ENCODE data around the gene SH2D6.
A peak's percentile ranks its signal among the peaks of the same experiment; 100 is the strongest.
"Not testable (repeated sequence)": the region's sequence is repeated elsewhere in the genome, so short reads cannot be mapped to it uniquely, and the experiment has no call there.

Gene SH2D6

DNA sequence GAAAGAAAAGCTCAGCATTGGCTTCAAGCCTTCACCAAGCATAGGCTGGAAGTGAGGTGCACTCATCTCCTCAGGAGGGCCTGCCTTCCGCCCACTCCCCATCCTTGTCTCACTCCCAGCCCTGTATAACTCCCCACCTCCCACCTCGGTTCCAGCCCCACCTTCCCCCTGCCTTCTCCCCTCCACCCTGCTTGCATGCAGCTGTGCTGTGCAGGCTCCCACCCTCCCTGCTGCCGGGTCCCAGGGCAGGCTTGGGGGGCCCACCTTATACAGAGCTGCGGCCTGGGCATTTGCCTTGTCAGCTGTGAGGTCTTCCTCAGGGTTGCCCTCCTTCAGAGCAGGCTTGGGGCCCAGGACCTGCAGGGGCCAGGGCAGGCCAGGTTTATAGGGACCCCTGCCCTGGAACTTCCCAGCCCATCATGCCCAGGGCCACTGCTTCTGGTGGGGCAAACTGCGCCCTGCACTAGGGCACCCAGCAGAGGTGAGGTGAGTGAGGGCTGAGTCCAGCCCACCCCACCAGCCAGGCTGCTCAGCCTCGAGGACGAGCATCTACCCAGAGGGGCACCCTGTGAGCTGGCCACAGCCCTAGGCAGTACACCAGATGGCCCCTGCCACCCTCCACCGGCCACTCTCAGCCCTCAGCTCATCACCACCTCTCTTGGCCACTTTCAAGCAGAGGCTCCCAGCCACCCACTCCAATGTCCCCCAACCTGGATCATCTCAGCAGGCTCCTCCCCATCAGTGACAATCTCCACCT, 19.9 kb upstream of the SH2D6 start:
- DNase-seq (ENCODE audit: low read depth): no peak

DNA sequence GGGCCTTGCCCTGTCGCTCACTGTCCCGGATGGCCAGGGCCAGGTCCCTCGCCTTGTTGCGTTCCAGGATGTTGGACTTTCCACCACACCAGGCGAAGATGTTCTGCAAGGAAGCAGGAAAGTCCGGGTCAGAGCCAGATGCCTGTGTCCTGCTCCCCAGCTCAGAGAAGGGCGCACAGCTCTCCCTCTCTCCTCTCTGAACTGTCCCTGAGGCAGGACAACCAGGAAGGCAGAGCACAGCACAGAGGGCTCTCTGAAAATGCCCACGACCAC, 19.4 kb upstream of the SH2D6 start:
- DNase-seq (ENCODE audit: low read depth): no peak

DNA sequence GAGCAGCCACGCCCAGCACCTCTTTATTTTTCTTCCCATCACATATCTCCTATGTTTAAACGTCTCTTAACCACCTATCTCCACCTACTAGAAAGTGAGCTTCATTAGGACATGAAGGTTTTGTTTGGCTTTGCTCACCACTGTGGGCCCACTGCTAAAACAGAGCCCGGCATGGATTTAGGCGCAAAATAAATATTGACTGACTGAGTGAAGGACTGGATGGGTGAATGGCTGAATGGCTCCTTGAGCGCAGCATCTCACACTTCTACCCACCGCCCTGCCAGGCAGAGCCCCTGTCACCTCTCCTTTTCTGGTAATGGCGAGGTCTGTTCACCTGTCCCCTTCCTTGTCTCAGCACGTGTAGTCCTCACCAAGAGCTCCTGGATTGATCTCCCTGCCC, 18.5 kb upstream of the SH2D6 start:
- no peak for DNase-seq (ENCODE audit: low read depth)

DNA sequence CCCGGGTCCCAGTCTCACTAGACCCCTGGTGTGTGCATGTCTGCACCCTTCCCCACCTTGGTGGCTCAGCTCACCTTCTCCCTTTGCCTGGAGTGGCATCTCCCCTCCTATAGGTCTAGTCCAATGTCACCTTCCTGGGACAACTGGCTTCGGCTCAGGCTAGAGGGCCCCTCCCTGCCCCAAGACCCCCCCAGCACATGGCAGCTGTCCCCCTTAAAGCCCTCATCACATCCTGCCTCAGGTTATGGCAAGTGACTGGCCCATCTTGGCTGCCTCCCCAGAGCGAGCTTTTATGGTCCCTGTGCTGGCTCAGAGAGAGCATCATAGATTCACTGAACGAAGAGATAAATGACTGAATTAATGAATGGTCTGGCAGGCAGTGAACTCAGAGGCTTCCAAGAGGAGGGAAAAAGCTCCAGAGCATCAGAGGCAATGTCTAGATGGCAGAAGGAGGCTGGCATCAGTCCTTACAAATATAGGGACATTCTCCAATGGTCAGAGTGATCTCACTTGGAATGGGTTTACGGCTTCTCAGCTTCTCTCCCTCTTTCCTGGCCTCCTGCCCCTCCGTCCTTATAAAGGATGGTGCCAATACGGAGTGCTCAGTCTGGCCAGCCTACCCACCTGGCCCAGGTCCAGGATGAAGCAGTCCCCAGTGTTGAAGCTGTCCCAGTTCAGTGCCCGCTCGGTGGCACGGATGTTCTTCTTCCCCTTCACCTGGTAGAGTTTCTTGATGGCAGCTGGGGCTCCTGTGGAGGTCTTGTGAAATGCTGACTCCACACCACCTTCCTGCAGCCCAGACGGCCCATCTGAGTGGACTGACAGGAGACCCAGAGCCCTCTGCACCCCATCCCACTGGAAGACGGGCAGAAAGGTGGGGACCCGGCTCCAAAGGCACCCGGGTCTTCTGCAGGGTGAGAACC, 17.7 kb upstream of the SH2D6 start:
- no peak for DNase-seq (ENCODE audit: low read depth)

DNA sequence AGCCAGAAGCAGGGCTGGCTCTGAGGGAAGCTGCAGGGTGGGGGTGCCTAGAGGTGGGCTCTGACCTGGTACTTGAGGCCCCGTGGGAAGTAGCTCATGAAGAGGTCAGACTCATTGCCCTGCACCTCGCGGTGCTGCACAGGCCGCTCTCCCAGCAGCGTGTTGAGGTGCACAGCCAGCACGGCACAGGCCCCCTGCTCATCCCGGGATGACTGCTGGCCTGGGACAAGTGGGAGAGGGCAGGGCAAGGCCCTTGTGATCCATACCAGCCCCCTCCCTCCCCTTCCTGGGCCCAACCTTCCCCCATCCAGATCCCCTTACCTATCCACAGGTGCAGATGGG, 17.1 kb upstream of the SH2D6 start:
- DNase-seq (ENCODE audit: low read depth): no peak

DNA sequence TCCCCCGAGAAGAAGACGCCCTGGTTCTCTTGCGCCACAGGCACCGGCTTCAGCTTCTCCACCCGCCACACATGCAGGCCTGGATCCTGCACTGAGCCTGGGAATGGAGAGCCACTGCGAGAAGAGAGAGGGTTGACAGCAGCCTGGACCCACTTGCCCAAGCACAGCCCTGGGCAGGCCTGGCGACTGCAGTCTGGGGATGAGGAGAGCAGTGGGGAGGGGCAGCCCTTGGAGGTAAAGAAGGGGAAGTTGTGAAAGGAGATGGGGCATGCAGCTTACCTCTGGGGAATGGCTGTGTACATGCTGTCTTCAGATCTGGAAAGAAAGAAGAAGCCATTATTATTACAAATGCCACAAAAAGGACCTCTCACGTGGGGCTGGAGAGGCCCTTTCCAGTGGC, 16.7 kb upstream of the SH2D6 start:
- no peak for DNase-seq (ENCODE audit: low read depth)

DNA sequence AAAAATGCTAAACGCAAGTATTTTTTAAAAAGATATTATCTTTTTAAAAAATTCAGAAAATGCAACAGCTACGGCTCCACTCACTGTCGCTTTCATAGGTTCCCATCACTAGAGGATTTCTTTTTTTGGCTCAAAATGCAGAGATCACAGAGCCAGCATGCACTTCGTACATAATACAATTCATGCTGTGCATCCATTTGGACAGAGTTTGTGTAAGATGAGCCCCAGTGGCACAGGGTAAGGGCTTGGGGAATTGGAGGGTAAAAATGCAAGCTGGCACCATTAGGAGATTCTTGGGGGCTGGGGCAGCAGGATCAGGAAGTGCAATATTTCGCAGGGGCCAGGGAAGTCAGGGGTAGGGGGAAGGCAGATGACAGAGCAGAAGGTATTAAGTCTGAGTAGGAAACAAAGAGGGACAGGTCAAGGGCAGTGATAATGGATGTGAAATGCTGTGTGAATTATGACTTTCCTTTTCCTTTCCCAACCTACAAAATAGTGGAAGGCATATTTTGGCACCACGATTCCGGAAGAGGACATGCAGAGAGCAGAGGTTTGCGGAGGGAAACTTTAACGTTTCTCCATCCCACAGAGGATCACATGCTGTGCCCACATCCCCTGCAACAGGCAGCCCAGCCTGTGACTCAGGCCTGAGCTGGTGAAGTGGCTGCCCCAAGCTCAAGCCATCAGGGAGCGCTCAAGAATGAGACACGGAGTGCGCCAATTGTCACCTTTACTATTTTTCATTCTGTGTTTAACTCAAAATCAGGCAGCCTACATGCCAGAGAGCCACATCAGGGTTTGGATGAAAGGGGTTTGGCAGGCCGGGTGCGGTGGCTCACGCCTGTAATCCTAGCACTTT, 13.1 kb upstream of the SH2D6 start:
- DNase-seq (ENCODE audit: low read depth): peak; percentile 58

DNA sequence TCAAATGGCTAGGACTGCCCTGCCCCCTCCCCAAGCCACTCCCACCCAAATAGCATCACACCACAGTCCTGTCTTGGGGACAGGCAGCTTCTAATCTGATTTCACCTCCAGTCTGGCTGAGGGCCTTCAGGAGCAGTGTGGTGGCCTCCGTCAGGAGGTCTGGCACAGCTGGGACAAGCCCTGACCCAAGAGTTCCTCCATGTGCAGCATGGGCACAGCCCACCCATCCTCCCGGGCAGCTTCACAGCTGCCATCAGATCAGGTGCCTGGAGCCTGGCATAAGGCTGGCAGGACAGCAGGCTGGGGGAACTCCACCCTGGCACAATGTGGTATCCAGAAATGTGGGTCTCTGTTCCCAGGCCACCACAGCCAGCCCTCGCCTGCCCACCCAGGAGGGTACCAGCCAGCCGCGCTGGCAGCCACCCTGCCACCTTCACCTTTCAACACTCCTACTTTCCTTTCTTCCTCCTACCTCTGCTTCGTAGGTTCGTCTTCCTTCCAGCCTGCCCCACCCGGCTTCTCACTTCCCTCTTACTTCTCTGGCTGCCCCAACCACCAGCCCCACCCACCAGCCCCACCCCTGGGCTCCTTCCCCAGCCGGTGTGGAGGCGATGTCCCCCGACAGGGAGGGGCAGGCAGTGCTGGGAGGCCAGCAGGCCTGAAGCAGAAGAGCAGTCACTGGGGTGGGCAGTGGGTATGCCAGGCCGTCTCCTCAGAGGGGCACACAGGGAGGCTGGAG, 8.5 kb upstream of the SH2D6 start, which contains the start of gene CAPG:
Gene CAPG (minus strand): TSS at position 522 of the 739 bp plus-strand sequence. CDS start 8,221 bp downstream, outside the sequence.
- no peak for DNase-seq (ENCODE audit: low read depth)

DNA sequence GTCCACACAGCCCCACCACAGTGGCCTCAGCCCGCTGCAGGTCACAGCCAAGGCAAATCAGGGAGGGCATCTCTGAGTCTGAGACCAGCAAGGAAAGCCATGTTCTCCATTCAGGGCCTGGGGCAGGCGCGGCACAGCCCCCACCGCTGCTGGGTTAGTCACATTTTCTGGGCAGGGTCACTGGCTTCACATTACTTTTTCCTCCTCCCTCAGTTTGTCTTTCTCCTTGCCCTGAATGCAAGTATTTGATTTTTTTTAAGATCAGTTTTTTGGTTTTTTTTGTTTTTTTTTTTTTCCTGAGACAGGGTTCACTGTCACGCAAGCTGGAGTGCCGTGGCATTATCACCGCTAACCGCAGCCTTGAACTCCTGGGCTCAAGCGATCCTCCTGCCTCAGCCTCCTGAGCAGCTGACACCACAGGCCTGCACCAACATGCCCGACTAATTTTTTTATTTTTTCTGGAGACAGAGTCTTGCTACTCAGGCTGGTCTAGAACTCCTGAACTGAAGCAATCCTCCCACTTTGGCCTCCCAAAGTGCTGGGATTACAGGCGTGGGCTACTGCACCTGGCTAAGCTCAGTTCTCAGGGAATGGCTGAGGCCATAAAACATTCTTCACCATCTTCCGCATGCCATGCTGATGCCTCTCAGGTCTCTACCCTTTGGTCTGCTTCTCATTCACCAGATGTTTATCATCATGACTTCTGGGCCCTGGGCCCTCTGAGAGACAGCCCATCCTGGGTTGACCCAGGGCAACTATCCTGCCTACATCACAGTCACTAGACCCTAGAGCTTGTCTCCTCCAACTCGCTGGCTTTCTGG, 7.7 kb upstream of the SH2D6 start:
- DNase-seq (ENCODE audit: low read depth): no peak

DNA sequence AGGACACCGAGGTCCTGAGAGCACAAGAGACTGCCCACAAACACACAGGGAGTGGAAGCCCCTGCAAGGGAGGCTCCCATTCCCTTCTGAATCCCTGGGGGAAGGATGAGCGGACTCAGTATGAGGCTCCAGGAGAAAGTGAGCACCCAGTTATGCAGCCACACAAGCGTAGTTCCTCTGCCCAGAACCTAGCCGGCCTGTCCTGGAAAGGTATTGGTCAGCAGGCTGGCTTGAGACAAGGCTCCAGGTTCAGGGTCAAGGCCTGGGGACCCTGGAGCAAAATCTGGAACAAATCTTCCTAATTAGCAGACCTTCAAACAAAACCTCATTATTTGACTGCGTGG, 7.1 kb upstream of the SH2D6 start:
- no peak for DNase-seq (ENCODE audit: low read depth)

DNA sequence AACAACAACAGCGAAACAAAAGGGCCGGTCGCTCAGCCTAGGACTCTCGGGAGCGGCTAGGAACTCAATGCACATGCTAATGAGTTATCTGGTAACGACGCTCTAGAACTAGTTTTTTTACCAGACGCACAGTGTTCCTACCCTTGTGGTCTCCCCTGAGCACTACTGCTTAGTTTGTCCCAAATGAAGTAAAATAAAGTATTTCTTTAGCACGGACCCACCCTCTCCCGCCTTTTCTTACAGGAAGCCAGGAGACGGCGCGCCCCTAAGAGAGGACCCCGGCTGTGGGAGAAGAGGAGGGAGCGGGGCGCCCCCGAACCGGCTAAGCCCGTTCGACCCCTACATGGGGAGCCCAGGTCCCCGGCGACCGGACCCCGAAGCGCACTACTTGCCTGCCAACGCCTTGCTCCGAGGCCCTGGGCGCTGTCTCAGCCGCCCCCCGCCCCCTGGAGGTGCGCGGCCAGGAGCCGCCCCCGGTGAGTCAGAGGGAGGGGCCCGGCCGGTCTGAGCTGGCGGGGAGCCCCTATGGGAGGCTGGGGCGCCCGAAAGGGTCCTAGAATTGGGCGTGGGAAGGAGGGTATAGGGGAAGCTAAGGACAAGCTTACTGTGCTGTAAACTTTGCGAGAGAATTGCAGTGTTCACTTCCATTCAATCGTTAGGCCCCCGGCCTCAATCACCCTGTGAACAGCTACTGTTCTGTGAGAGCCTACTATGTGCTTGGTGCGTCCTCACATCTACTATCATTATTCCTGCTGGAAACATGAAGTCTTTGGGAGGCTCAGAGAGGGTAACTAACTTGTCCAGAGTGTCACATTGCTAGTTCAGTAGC, 4.7 kb upstream of the SH2D6 start:
- no peak for DNase-seq (ENCODE audit: low read depth)

DNA sequence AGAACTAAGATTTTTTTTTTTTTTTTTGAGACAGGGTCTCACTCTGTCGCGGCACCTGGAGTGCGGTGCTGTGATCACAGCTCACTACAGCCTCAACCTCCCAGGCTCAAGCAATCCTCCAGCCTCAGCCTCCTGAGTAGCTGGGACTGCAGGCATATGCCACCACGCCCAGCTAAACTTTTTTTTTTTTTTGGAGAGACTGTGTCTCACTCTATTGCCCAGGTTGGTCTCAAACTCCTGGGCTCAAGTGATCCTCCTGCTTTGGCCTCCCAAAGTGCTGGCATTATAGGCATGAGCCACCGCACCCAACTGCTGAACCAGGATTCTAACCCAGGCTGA, 4.1 kb upstream of the SH2D6 start:
- DNase-seq (ENCODE audit: low read depth): not testable (repeated sequence)

DNA sequence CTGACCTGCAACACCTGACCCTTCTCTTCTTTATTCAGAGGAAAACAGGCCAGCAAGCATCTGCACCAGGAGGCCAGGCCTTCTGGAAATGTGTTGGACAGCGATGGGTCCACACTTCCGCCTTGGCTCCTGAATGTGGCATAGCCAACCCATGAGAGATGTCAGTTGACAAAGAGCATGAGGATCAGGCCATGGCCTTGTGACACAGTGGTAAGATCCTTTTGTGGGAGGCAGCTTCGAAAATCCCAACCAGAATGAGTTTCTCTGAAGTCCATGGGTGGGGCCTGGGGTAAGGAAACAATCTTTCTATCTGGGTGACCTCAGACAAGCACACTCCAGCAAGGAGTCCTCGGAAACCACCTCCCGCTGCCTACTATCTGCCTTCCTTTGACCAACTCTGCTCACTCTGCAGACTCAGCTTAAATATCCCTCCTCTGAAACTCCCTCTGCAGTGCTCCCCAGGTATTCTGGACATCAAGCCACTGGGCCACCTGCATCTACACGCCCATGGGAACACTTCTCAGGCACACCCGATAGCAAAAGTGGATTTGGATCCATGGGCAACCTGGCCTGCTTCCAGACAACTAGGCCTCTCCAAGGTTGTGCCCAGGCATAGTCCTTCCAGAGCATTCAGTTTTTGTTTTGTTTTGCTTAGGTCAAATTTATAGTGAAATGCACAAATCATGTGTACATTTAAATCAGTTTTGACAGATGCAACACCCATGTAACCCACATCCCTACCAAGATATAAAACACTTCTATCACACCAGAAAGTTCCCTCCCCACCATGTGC, 3.6 kb upstream of the SH2D6 start:
- DNase-seq (ENCODE audit: low read depth): no peak

DNA sequence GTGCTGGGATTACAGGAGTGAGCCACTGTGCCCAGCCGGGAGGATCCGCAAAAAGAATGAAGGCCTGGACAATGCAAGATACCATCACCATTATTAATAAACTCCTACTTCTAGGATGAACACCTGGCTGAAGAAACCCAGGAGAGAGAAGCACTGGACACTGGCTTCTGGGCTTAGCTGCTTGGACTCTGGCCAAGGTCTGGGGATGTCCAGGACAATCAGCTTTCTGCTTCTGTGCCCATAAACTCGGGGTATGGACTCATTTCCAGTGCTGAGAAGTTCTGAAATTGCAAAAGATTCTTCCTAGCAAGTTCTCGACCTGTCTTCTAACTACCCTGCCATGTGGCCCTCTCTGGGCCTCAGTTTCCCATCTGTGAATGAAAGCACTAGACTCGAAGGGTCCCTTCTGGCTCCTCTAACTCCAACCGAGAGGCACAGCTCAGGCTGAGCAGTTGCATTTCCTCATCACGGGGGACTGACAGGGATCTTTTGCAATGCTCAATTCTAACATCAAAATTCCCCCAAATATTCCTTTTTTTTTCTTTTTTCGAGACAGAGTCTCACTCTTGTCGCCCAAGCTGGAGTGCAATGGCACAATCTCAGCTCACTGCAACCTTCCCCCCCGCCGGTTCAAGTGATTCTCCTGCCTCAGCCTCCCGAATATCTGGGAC, 2.4 kb upstream of the SH2D6 start:
- no peak for DNase-seq (ENCODE audit: low read depth)

DNA sequence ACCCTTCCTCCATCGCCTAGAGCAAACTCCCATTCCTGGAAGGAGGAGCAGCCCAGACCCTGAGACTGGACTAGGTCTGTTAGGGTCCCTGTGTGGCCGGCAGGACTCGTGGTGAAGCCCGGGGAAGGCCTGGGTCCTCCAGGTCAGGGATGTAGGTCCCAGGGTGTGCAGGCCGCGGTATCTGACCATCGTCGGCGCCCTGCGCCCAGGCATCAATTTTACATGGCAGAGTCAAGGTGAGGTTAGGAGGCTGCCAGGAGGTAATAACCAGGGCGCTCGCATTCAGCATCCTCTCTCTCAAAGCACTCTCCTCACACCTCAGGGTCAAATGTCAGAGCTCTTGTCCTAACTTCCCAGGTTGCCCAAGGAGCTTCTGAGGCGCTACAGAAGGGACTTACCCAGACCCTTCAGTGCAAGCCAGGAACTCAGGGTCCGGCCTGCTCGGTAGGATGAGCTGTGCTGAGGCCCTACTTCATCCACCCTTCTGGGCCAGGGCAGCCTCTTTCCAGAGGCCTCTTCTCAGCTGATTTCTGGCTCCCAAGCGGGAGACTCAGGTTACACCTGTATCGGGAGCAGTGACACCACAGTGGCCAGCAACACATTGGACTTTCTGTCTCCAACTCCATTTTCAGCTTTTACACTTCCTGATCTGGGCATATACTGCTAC, 628 bp downstream of the SH2D6 start:
- DNase-seq (ENCODE audit: low read depth): no peak

DNA sequence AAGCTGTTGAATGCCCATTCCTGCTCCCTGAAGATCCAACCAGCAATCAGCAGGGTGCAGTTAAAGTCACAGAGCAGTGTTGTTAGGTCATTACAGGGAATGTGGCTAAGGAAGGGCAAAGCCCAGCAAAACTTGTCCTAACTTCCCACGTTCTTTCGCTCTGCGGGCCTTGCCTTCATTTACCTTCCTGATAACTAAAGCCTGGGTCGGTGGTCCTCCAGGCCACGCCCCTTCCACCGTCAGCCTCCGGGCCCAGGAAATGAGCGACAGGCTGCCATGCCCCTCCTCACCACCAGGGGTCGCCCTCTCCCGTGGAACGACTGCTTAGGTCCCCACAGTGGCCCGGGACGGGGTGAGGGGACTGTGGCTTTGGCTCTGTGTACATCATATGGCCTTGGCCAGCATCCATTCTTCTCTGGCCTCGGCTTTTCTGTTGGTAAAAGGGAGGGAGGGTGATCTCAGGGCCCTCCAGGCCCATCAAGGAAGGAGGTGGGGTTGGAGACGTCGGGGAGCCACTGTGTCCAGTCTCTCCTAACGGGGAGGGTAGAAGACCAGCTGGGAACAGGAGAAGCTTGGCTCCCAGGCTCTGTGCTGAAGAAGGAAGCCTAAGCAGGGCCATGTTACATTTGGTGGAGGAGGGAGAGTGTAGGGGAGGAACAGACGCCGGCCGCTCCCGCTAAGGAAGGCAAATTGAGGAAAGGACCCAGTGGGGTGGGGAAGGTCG, 2.2 kb downstream of the SH2D6 start:
- DNase-seq (ENCODE audit: low read depth): peak; percentile 81

DNA sequence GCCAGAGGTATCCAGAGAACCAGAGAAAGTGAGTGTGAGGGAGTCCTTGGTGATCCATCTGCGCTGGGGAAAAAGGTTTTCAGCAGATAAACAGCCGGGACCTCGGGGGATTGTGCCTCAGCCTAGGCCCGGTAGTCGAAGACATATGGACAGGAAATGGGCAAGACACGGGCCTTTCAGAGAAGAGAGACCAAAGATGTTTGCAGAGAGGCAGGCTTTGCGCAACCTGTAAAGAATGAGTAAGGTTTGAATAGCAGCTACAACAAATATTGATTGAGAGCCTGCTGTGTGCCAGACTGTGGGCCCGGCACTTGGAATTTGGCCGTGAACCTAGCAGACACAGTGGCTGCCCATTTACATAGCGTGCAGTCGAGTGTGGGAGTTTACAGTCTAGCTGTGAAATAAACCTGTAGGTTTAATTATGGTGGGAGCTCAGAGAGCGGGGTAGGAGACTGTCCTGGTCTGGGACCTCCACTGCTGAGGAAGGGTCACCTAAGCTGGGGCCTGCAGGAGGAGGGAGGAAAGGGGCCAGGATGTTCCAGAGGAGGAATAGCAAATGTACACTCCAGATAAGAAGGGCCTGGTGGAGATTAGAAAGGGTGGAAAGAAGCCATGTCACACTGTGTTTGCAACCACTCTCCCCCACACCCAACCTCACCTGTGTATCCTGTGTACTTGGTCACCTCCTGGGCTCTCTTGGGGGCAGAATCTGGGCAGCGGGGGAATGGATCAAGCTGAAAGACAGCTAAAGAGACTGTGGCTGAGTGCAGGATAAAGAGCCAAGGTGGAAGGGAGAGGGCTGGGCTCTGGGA, 3.0 kb downstream of the SH2D6 start:
- no peak for DNase-seq (ENCODE audit: low read depth)

Data from activated T-helper 1 cell treated with Interleukin-2 at 50 U/mL for 16 hours (primary cell).